Measurements from ENCODE around the gene ALDOC. TPM values are rescaled to one million over a fixed set of nuclear protein-coding genes. Genes with fewer than 3 reads are reported as not detected.

Gene ALDOC
- total RNA-seq, 2 donors from 2014 or later: 43.3 to 43.7 TPM

DNA sequence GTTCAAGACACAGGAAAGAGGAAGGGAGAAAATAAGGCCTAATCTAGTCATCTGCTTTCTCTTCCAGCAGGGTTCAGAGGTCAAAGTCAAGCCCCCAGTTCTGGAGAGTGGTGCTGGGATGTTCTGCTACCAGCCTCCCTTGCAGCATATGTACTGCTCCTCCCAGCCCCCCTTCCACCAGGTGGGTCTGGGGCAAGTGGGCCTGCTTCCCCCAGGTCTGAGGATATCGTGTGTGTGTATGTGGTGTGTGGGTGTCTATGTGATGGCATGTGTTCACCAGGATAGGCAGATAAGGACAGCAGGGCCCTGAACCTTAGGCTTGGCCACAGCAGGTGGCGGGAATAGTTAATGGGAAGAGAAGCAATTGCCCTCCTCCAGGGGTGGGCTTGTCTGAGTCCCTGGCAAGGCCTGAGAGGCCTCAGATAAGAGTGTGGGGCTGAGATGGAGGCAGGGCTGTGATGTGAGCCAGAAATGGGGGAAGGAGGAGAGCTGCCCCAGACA lies 49.5 kb downstream of the ALDOC start:
- TF ChIP-seq, protein P1, sequence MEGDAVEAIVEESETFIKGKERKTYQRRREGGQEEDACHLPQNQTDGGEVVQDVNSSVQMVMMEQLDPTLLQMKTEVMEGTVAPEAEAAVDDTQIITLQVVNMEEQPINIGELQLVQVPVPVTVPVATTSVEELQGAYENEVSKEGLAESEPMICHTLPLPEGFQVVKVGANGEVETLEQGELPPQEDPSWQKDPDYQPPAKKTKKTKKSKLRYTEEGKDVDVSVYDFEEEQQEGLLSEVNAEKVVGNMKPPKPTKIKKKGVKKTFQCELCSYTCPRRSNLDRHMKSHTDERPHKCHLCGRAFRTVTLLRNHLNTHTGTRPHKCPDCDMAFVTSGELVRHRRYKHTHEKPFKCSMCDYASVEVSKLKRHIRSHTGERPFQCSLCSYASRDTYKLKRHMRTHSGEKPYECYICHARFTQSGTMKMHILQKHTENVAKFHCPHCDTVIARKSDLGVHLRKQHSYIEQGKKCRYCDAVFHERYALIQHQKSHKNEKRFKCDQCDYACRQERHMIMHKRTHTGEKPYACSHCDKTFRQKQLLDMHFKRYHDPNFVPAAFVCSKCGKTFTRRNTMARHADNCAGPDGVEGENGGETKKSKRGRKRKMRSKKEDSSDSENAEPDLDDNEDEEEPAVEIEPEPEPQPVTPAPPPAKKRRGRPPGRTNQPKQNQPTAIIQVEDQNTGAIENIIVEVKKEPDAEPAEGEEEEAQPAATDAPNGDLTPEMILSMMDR (IDR thresholded peaks at IDR 0.05): no peak
- Histone ChIP-seq H3K9me3 (no peaks in the 10 kb centered on the region), H3K4me3 (no peak overlapping the region), H3K27me3 (replicated peaks; ENCODE audit: insufficient read depth) (no peaks in the 10 kb centered on the region), H3K27ac (no peak overlapping the region), H3K4me1 (ENCODE audit: control insufficient read depth in 1 of 2, low read depth in 2 of 2) (peaks cover 3 to 23% of the 10 kb centered on the region in 2 donors), H3K36me3 (no peaks in the 10 kb centered on the region)
- no peak for DNase-seq (ENCODE audit: low spot score)
- no peak for ATAC-seq (ENCODE audit: insufficient number of reproducible peaks, low FRiP score, low read depth)

DNA sequence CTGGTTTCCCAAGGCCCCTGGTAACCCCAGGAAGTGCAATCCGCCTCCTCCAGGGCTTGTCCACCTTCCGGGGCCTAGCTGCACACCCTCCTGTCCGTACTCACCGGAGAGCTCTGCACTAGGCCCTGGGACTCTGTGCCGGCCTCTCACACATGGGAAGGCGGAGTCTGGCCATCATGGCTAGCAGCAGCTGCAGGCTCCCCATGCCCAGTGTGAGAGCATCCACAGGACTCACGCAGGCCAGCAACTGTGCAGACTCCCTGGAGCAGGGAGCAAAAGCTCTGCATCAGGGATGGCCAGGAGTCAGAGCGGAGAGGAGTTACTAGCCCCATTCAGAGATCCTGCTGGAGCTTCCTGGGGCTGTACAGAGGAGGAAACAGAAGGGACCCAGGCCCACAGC lies 50.3 kb downstream of the ALDOC start:
- no peaks in the 10 kb centered on the region for H3K27me3 ChIP-seq (replicated peaks; ENCODE audit: insufficient read depth)
- no peaks in the 10 kb centered on the region for H3K36me3 ChIP-seq
- no peaks in the 10 kb centered on the region for H3K9me3 ChIP-seq
- H3K4me3 ChIP-seq: no peak overlapping the region
- H3K27ac ChIP-seq: no peak overlapping the region
- TF ChIP-seq, protein P1 (IDR thresholded peaks at IDR 0.05): no peak
- peaks cover 3 to 25% of the 10 kb centered on the region in 2 donors for H3K4me1 ChIP-seq (ENCODE audit: control insufficient read depth in 1 of 2, low read depth in 2 of 2)
- no peak for DNase-seq (ENCODE audit: low spot score)
- no peak for ATAC-seq (ENCODE audit: insufficient number of reproducible peaks, low FRiP score, low read depth)

DNA sequence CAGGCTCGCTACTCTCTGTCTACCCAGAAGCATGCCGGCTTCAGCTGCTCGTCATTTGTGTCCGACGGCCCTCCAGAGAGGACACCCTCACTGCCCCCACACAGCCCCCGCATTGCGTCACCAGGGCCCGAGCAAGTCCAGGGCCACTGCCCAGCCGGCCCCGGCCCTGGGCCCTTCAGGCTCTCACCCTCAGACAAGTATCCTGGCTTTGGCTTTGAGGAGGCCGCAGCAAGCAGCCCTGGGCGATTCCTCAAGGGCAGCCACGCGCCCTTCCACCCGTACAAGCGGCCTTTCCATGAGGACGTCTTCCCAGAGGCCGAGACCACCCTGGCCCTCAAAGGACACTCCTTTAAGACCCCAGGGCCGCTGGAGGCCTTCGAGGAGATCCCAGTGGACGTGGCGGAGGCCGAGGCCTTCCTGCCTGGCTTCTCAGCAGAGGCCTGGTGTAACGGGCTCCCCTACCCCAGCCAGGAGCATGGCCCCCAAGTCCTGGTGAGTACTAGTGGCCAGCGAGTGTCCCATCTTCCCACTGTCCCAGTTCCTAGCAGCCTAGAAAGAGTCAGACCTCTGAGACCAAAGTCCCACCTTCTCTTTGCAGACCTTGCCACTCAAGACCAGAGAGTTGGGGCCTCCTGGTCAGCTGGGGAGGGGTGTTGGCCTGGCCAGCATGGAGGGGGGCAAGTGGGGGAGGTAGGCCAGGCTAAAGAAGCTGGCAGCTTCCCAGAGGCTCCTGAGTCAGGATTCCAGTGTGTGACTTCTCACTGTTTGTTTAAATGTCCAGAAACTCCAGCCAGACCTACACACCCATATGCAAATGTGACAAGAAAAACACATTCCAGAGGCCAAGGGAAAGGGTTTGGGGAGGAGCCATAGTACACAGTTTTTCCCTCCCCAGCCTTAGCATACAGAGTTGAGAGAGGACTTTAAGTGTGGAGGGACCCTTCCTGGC lies 51.9 kb downstream of the ALDOC start:
- TF ChIP-seq, protein P1 (IDR thresholded peaks at IDR 0.05): no peak
- H3K27ac ChIP-seq: peak overlapping the region in 1 of 2 donors; percentile 10
- no peaks in the 10 kb centered on the region for H3K36me3 ChIP-seq
- H3K27me3 ChIP-seq (replicated peaks; ENCODE audit: insufficient read depth): no peaks in the 10 kb centered on the region
- no peaks in the 10 kb centered on the region for H3K9me3 ChIP-seq
- DNase-seq (ENCODE audit: low spot score) (no peak), ATAC-seq (ENCODE audit: insufficient number of reproducible peaks, low FRiP score, low read depth) (no peak)
- no peak overlapping the region for H3K4me3 ChIP-seq
- peaks cover 3 to 25% of the 10 kb centered on the region in 2 donors for H3K4me1 ChIP-seq (ENCODE audit: control insufficient read depth in 1 of 2, low read depth in 2 of 2)

DNA sequence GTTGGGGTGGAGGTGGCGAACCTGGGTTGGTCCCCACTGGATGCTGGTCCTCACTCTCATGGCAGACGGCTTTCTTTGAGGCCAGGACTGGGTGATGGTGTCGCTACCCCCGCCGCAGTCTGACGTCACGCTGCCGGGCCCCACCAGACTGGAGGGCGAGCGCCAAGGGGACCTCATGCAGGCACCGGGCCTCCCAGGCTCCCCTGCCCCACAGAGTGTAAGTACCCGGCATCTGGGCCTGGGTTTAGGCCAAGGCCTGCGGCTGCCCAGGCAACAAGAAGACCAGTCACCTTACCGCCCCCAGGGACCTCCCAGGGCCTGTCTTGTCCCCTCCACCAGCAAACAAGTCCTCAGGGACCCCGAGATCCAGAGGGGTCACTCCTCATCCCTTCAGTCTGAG lies 52.8 kb downstream of the ALDOC start:
- H3K4me3 ChIP-seq: no peak overlapping the region
- no peak overlapping the region for H3K27ac ChIP-seq
- ATAC-seq (ENCODE audit: insufficient number of reproducible peaks, low FRiP score, low read depth) (no peak), DNase-seq (ENCODE audit: low spot score) (no peak)
- TF ChIP-seq, protein P1 (IDR thresholded peaks at IDR 0.05): no peak
- peaks cover 3 to 25% of the 10 kb centered on the region in 2 donors for H3K4me1 ChIP-seq (ENCODE audit: control insufficient read depth in 1 of 2, low read depth in 2 of 2)
- no peaks in the 10 kb centered on the region for H3K9me3 ChIP-seq
- no peaks in the 10 kb centered on the region for H3K36me3 ChIP-seq
- H3K27me3 ChIP-seq (replicated peaks; ENCODE audit: insufficient read depth): no peaks in the 10 kb centered on the region

DNA sequence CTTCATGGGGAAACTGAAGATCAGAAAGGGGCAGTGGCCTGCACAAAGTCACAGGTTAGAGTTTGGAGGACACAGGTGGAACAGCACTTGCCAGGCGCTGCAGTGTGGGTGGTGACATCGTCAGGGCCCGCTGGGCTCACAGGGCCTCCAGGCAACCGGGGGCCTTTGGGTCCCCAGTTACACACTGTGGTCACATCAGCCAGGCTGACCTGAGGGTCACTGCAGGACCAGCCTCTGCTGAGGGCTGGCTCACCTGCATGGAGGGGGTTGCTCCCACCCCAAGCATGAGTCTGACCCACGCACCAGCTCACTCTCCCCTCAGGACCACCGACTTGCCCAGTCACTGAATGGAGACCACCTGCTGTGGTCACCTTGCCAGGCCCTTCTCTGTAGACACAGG lies 53.5 kb downstream of the ALDOC start:
- TF ChIP-seq, protein P1 (IDR thresholded peaks at IDR 0.05): no peak
- Histone ChIP-seq H3K36me3 (no peaks in the 10 kb centered on the region), H3K4me3 (no peak overlapping the region), H3K27me3 (replicated peaks; ENCODE audit: insufficient read depth) (no peaks in the 10 kb centered on the region), H3K27ac (no peak overlapping the region), H3K9me3 (no peaks in the 10 kb centered on the region), H3K4me1 (ENCODE audit: control insufficient read depth in 1 of 2, low read depth in 2 of 2) (peaks cover 3 to 25% of the 10 kb centered on the region in 2 donors)
- ATAC-seq (ENCODE audit: insufficient number of reproducible peaks, low FRiP score, low read depth) (no peak), DNase-seq (ENCODE audit: low spot score) (no peak)
